ENCODE data around the gene FAM81A. TPM values are rescaled to one million over a fixed set of nuclear protein-coding genes. Genes with fewer than 3 reads are reported as not detected.

The FAM81A gene
- total and polyA plus RNA-seq, 9 of the 15 experiments (the other 6 are each of a cell fraction or from before 2014, with no cell fraction given): not detected

GRCh38 chr15:59548501-59549226 lies 110.7 kb downstream of the FAM81A start:
- Histone ChIP-seq H3K9me3 (replicated peaks; ENCODE audit: control insufficient read depth, insufficient read depth, low read depth, low read length) (no peaks in the 10 kb centered on the region), H3K36me3 (ENCODE audit: control insufficient read depth, insufficient read depth, low read length) (no peaks in the 10 kb centered on the region), H3K4me2 (ENCODE audit: insufficient read depth, low read length) (no peak overlapping the region), H3K9me1 (ENCODE audit: control insufficient read depth, insufficient read depth, low read length) (no peaks in the 10 kb centered on the region), H3K79me2 (ENCODE audit: control insufficient read depth, insufficient read depth, low read length) (no peaks in the 10 kb centered on the region), H3K9ac (ENCODE audit: insufficient read depth in 1 of 2, low read depth in 2 of 2, low read length in 2 of 2) (no peak overlapping the region), H2AFZ (ENCODE audit: low read depth, low read length) (no peak overlapping the region), H3K4me1 (replicated peaks in 1 of 2; ENCODE audit: control insufficient read depth in 2 of 2, insufficient read depth in 2 of 2, low read length in 2 of 2) (peaks cover 3 to 11% of the 10 kb centered on the region in 2 experiments; a peak in 4 of 5 replicates), H3K27me3 (ENCODE audit: control insufficient read depth in 2 of 2, insufficient read depth in 2 of 2, low read length in 2 of 2) (peaks cover 2 to 17% of the 10 kb centered on the region in 2 experiments; a peak in 2 of 5 replicates), H3K4me3 (no peak overlapping the region), H4K20me1 (replicated peaks; ENCODE audit: control insufficient read depth, insufficient read depth, low read length) (no peaks in the 10 kb centered on the region), H3K27ac (ENCODE audit: extremely low read depth, low read depth, low read length) (no peak overlapping the region)
- CTCF ChIA-PET (ENCODE audit: low intra/inter-chr PET ratio): no interaction called here
- POLR2A ChIA-PET: no interaction called here
- in situ Hi-C loops (cut with MboI): no loop called here
- no TSS peak for BruUV-seq (replicated peaks)
- no peak for ATAC-seq
- no peak for FAIRE-seq
- no peak for DNase-seq (ENCODE audit: extremely low read depth in 1 of 4, low spot score in 3 of 4)
- 21% methylated on average over 8 of the region's 9 CpGs for WGBS (ENCODE audit: insufficient coverage, low coverage, missing lambda C conversion rate)
- intact Hi-C loops (cut with micrococcal nuclease): no loop called here
- TF ChIP-seq BCL6 (CRISPR knock-in tag; IDR thresholded peaks at IDR 0.05) (no peak), SMAD2 (IDR thresholded peaks at IDR 0.05; ENCODE audit: low read depth, low read length) (no peak), EWSR1 (IDR thresholded peaks at IDR 0.05; ENCODE audit: borderline replicate concordance, low read depth, partially characterized antibody) (no peak), FOXJ3 (CRISPR knock-in tag; IDR thresholded peaks at IDR 0.05) (no peak), ELK1 (CRISPR knock-in tag; IDR thresholded peaks at IDR 0.05) (no peak), ELF2 (CRISPR knock-in tag; IDR thresholded peaks at IDR 0.05) (no peak), NR0B1 (IDR thresholded peaks at IDR 0.05; ENCODE audit: partially characterized antibody) (no peak), ZNF407 (IDR thresholded peaks at IDR 0.05; ENCODE audit: low read depth) (no peak), PTBP1 (IDR thresholded peaks at IDR 0.05; ENCODE audit: low read depth, low read length) (no peak), C11orf30 (IDR thresholded peaks at IDR 0.05; ENCODE audit: low read depth) (no peak), IFI16 (CRISPR knock-in tag; IDR thresholded peaks at IDR 0.05) (no peak), ZNF175 (CRISPR knock-in tag; IDR thresholded peaks at IDR 0.05; ENCODE audit: low read depth) (no peak), RUNX1 (IDR thresholded peaks at IDR 0.05; ENCODE audit: low read depth) (no peak)

All from K562 (cell line).